ENCODE measurements around the gene CYP1A2. TPM values are rescaled to one million over a fixed set of nuclear protein-coding genes. Genes with fewer than 3 reads are reported as not detected.

CYP1A2 gene
- total and polyA plus RNA-seq, 9 of the 15 experiments (the other 6 are each of a cell fraction or from before 2014, with no cell fraction given) = not detected

DNA sequence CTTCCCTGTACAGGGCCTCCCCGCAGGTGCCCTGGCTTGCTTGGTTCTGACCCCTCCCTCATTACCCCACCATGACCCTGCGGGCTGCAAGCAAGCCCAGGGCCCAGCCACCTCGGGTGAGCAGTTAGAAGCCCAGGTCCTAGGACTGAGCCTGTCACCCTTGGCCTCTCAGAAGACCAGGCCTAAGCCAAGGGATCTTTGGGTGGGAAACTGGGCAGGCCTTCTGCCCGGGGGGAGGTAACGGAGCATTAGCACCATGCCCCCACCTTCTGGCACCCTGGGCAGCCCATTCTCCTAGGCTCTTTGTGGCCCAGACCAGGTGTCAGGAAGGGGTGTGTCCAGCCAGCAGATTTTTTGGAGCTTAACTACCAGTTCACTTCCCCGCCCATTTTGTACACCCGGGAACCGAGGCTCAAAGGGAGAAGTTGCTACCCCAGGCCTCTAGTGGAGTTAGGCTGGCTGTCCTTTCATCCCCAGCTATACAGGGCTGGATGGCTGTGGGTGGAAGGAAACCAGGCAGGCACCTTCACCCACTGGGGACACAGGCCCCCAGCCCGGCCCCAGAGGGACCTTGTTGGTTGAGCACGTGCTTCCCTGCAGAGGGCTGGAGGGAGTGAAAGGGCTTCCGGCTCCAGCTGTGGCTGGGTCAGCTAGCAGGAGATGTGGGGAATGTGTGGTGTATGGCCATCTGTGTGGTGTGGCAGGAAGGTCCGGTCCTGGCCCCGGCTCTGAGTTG is 34.6 kb downstream of the CYP1A2 start (continued):
- TF ChIP-seq, protein P1, sequence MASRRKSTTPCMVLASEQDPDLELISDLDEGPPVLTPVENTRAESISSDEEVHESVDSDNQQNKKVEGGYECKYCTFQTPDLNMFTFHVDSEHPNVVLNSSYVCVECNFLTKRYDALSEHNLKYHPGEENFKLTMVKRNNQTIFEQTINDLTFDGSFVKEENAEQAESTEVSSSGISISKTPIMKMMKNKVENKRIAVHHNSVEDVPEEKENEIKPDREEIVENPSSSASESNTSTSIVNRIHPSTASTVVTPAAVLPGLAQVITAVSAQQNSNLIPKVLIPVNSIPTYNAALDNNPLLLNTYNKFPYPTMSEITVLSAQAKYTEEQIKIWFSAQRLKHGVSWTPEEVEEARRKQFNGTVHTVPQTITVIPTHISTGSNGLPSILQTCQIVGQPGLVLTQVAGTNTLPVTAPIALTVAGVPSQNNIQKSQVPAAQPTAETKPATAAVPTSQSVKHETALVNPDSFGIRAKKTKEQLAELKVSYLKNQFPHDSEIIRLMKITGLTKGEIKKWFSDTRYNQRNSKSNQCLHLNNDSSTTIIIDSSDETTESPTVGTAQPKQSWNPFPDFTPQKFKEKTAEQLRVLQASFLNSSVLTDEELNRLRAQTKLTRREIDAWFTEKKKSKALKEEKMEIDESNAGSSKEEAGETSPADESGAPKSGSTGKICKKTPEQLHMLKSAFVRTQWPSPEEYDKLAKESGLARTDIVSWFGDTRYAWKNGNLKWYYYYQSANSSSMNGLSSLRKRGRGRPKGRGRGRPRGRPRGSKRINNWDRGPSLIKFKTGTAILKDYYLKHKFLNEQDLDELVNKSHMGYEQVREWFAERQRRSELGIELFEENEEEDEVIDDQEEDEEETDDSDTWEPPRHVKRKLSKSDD (conservative IDR thresholded peaks at IDR 0.05; ENCODE audit: low read length) = no peak
- TF ChIP-seq, protein P2, sequence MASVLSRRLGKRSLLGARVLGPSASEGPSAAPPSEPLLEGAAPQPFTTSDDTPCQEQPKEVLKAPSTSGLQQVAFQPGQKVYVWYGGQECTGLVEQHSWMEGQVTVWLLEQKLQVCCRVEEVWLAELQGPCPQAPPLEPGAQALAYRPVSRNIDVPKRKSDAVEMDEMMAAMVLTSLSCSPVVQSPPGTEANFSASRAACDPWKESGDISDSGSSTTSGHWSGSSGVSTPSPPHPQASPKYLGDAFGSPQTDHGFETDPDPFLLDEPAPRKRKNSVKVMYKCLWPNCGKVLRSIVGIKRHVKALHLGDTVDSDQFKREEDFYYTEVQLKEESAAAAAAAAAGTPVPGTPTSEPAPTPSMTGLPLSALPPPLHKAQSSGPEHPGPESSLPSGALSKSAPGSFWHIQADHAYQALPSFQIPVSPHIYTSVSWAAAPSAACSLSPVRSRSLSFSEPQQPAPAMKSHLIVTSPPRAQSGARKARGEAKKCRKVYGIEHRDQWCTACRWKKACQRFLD (CRISPR knock-in tag; IDR thresholded peaks at IDR 0.05) = peak; percentile 50; the same call in 1 of the 2 replicates
- TF ChIP-seq, protein P3, sequence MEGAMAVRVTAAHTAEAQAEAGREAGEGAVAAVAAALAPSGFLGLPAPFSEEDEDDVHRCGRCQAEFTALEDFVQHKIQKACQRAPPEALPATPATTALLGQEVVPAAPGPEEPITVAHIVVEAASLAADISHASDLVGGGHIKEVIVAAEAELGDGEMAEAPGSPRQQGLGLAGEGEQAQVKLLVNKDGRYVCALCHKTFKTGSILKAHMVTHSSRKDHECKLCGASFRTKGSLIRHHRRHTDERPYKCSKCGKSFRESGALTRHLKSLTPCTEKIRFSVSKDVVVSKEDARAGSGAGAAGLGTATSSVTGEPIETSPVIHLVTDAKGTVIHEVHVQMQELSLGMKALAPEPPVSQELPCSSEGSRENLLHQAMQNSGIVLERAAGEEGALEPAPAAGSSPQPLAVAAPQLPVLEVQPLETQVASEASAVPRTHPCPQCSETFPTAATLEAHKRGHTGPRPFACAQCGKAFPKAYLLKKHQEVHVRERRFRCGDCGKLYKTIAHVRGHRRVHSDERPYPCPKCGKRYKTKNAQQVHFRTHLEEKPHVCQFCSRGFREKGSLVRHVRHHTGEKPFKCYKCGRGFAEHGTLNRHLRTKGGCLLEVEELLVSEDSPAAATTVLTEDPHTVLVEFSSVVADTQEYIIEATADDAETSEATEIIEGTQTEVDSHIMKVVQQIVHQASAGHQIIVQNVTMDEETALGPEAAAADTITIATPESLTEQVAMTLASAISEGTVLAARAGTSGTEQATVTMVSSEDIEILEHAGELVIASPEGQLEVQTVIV (CRISPR knock-in tag; IDR thresholded peaks at IDR 0.05; ENCODE audit: borderline replicate concordance) = no peak
- TF ChIP-seq, protein P4, sequence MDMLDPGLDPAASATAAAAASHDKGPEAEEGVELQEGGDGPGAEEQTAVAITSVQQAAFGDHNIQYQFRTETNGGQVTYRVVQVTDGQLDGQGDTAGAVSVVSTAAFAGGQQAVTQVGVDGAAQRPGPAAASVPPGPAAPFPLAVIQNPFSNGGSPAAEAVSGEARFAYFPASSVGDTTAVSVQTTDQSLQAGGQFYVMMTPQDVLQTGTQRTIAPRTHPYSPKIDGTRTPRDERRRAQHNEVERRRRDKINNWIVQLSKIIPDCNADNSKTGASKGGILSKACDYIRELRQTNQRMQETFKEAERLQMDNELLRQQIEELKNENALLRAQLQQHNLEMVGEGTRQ (CRISPR knock-in tag; IDR thresholded peaks at IDR 0.05) = peak; percentile 25; the same call in 1 of the 2 replicates
- TF ChIP-seq, protein P5, sequence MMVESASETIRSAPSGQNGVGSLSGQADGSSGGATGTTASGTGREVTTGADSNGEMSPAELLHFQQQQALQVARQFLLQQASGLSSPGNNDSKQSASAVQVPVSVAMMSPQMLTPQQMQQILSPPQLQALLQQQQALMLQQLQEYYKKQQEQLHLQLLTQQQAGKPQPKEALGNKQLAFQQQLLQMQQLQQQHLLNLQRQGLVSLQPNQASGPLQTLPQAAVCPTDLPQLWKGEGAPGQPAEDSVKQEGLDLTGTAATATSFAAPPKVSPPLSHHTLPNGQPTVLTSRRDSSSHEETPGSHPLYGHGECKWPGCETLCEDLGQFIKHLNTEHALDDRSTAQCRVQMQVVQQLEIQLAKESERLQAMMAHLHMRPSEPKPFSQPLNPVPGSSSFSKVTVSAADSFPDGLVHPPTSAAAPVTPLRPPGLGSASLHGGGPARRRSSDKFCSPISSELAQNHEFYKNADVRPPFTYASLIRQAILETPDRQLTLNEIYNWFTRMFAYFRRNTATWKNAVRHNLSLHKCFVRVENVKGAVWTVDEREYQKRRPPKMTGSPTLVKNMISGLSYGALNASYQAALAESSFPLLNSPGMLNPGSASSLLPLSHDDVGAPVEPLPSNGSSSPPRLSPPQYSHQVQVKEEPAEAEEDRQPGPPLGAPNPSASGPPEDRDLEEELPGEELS (CRISPR knock-in tag; IDR thresholded peaks at IDR 0.05; ENCODE audit: borderline replicate concordance) = no peak
- TF ChIP-seq, protein P6, sequence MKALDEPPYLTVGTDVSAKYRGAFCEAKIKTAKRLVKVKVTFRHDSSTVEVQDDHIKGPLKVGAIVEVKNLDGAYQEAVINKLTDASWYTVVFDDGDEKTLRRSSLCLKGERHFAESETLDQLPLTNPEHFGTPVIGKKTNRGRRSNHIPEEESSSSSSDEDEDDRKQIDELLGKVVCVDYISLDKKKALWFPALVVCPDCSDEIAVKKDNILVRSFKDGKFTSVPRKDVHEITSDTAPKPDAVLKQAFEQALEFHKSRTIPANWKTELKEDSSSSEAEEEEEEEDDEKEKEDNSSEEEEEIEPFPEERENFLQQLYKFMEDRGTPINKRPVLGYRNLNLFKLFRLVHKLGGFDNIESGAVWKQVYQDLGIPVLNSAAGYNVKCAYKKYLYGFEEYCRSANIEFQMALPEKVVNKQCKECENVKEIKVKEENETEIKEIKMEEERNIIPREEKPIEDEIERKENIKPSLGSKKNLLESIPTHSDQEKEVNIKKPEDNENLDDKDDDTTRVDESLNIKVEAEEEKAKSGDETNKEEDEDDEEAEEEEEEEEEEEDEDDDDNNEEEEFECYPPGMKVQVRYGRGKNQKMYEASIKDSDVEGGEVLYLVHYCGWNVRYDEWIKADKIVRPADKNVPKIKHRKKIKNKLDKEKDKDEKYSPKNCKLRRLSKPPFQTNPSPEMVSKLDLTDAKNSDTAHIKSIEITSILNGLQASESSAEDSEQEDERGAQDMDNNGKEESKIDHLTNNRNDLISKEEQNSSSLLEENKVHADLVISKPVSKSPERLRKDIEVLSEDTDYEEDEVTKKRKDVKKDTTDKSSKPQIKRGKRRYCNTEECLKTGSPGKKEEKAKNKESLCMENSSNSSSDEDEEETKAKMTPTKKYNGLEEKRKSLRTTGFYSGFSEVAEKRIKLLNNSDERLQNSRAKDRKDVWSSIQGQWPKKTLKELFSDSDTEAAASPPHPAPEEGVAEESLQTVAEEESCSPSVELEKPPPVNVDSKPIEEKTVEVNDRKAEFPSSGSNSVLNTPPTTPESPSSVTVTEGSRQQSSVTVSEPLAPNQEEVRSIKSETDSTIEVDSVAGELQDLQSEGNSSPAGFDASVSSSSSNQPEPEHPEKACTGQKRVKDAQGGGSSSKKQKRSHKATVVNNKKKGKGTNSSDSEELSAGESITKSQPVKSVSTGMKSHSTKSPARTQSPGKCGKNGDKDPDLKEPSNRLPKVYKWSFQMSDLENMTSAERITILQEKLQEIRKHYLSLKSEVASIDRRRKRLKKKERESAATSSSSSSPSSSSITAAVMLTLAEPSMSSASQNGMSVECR (CRISPR knock-in tag; IDR thresholded peaks at IDR 0.05) = peak; percentile 60; the same call in 1 of the 2 replicates
- no peak for TF ChIP-seq CEBPG (CRISPR knock-in tag; IDR thresholded peaks at IDR 0.05)
- no peak for TF ChIP-seq CEBPG (tag; conservative IDR thresholded peaks at IDR 0.05 in 1 of 2, IDR thresholded peaks at IDR 0.05 in 1 of 2)
- TF ChIP-seq SRSF9 (IDR thresholded peaks at IDR 0.05; ENCODE audit: borderline replicate concordance, low read depth, low read length) = no peak

Measured in K562 (cell line).